GM19099 (cell line): ENCODE results near the gene GNPTG.

Experiments
- POLR2A ChIP-seq: IDR thresholded peaks from 3 replicates; pipeline ENCODE4 v1.6.1; 2011; ENCODE audit warnings: low read depth; ENCODE audit not compliant: insufficient read length; ENCODE audit errors: extremely low read depth

Gene GNPTG

GRCh38 chr16:1379304-1380076, 27.8 kb downstream of the GNPTG start:
- TF ChIP-seq POLR2A, result peak; percentile 84

GRCh38 chr16:1380195-1380594, 28.5 kb downstream of the GNPTG start:
- no peak for TF ChIP-seq POLR2A

GRCh38 chr16:1381612-1382406, 30.1 kb downstream of the GNPTG start:
- no peak for TF ChIP-seq POLR2A

GRCh38 chr16:1383556-1383955, 31.8 kb downstream of the GNPTG start:
- TF ChIP-seq POLR2A, result no peak

GRCh38 chr16:1385232-1385631, 33.5 kb downstream of the GNPTG start:
- TF ChIP-seq POLR2A, result no peak

- no peak for TF ChIP-seq POLR2A
Observed at GRCh38 chr16:1387331-1387730, 35.6 kb downstream of the GNPTG start.

GRCh38 chr16:1389762-1390161, 38.0 kb downstream of the GNPTG start:
- no peak for TF ChIP-seq POLR2A

GRCh38 chr16:1390239-1390779, 38.6 kb downstream of the GNPTG start:
- no peak for TF ChIP-seq POLR2A

- no peak for TF ChIP-seq POLR2A
Observed at GRCh38 chr16:1392826-1393225, 41.1 kb downstream of the GNPTG start.

- TF ChIP-seq POLR2A, result no peak
Observed at GRCh38 chr16:1393613-1394176, 42.0 kb downstream of the GNPTG start.

GRCh38 chr16:1394367-1394951, 42.7 kb downstream of the GNPTG start:
- TF ChIP-seq POLR2A, result no peak

- TF ChIP-seq POLR2A, result no peak
Observed at GRCh38 chr16:1395444-1396031, 43.8 kb downstream of the GNPTG start.

GRCh38 chr16:1397779-1398178, 46.0 kb downstream of the GNPTG start:
- no peak for TF ChIP-seq POLR2A

GRCh38 chr16:1398351-1398750, 46.6 kb downstream of the GNPTG start:
- no peak for TF ChIP-seq POLR2A
